Endothelial cell of umbilical vein (primary cell): ENCODE results near the gene MCCC2. TPM values are rescaled to one million over a fixed set of nuclear protein-coding genes. Genes with fewer than 3 reads are reported as not detected.

ENCODE experiments used
- BruUV-seq: library from RNA; stranded (reverse); fragments of 400-500 nt; replicated peaks from 2 replicates; lab custom pipeline; 2021; lab: Mats Ljungman, UMichigan
- CTCF ChIA-PET: fragments of 300-600, 350-600 bp; sonication (Branson Sonifier 250); formaldehyde crosslinking; loops from one replicate; lab custom pipeline; 2021; ENCODE audit warnings: antibody characterized with exemption, inconsistent platforms; lab: Charles Lee
- POLR2A ChIA-PET: fragments of 300-600, 350-600 bp; sonication (Branson Sonifier 250); formaldehyde crosslinking; loops from one replicate; lab custom pipeline; 2021; ENCODE audit warnings: antibody characterized with exemption, inconsistent platforms; lab: Charles Lee
- DNase-seq: peaks from one replicate; pipeline ENCODE4 v3.0.0-alpha.2; 2011; ENCODE audit warnings: low read depth, low spot score
- FAIRE-seq: peaks from 2 replicates; lab custom pipeline; 2011; peaks lifted over from hg19 to GRCh38; lab: Jason Lieb, UNC
- H2AFZ ChIP-seq: 2 replicates; pipeline ENCODE4 v1.6.0; 2012; ENCODE audit warnings: low read depth, low read length, control low read depth, inconsistent platforms
- H3K27ac ChIP-seq: 2 replicates; pipeline ENCODE4 v1.5.1; 2011; ENCODE audit warnings: low read depth, mild to moderate bottlenecking, control low read depth, low read length, moderate library complexity; ENCODE audit not compliant: insufficient read depth
- H3K27me3 ChIP-seq, 2 experiments: 2 replicates each; pipeline versions ENCODE4 v1.6.0 to v1.6.1; 2011; ENCODE audit warnings: low read length in 2 of 2, mixed read lengths in 1 of 2; ENCODE audit not compliant: control insufficient read depth in 2 of 2, insufficient read depth in 2 of 2
- H3K36me3 ChIP-seq, 2 experiments: 2 replicates in 1 of 2; 3 replicates in 1 of 2; pipeline ENCODE4 v1.5.1; 2011; ENCODE audit warnings: low read length in 2 of 2, mild to moderate bottlenecking in 1 of 2, moderate library complexity in 1 of 2; ENCODE audit not compliant: control insufficient read depth in 2 of 2, insufficient read depth in 2 of 2; ENCODE audit errors: extremely low read depth in 1 of 2
- H3K4me1 ChIP-seq: 3 replicates; pipeline ENCODE4 v1.5.1; 2011; ENCODE audit warnings: mild to moderate bottlenecking, low read length; ENCODE audit not compliant: control insufficient read depth, insufficient read depth; ENCODE audit errors: extremely low read depth
- H3K4me2 ChIP-seq: 2 replicates; pipeline ENCODE4 v1.6.1; 2011; ENCODE audit warnings: low read length, control low read depth, mixed read lengths; ENCODE audit not compliant: insufficient read depth
- H3K4me3 ChIP-seq, 3 experiments: fragments of 200-600 bp in 1 of 3; sonication (generic), shearing (Covaris generic) in 1 of 3; replicated peaks in 1 of 3; 2 replicates each; pipeline ENCODE4 v1.5.1; 2011 to 2016; ENCODE audit warnings: control low read depth in 3 of 3, low read length in 3 of 3, mild to moderate bottlenecking in 2 of 3, inconsistent platforms in 1 of 3, low read depth in 1 of 3, moderate library complexity in 1 of 3; ENCODE audit not compliant: insufficient read depth in 1 of 3
- H3K79me2 ChIP-seq: 2 replicates; pipeline ENCODE4 v1.6.0; 2012; ENCODE audit warnings: low read length, inconsistent platforms; ENCODE audit not compliant: control insufficient read depth, insufficient read depth
- H3K9ac ChIP-seq: replicated peaks from 2 replicates; pipeline ENCODE3; 2011; ENCODE audit warnings: low read length, control low read depth; ENCODE audit not compliant: insufficient read depth; ENCODE audit errors: extremely low read depth
- H3K9me1 ChIP-seq: replicated peaks from 3 replicates; pipeline ENCODE4 v1.6.0; 2011; ENCODE audit warnings: mild to moderate bottlenecking, low read length; ENCODE audit not compliant: control insufficient read depth, insufficient read depth; ENCODE audit errors: extremely low read depth
- H3K9me3 ChIP-seq: replicated peaks from 2 replicates; pipeline ENCODE4 v1.5.1; 2012; ENCODE audit warnings: low read length, inconsistent platforms; ENCODE audit not compliant: control insufficient read depth, insufficient read depth
- H4K20me1 ChIP-seq: replicated peaks from 2 replicates; pipeline ENCODE3; 2011; ENCODE audit warnings: mild to moderate bottlenecking, low read length; ENCODE audit not compliant: control insufficient read depth, insufficient read depth; ENCODE audit errors: extremely low read depth
- EZH2 ChIP-seq: IDR thresholded peaks from 2 replicates; pipeline ENCODE4 v1.6.1; 2012; ENCODE audit warnings: borderline replicate concordance, low read depth, mild to moderate bottlenecking, moderate library complexity, low read length, inconsistent platforms; ENCODE audit not compliant: severe bottlenecking
- FOS ChIP-seq: IDR thresholded peaks from 2 replicates; pipeline ENCODE4 v1.6.1; 2011; ENCODE audit warnings: mild to moderate bottlenecking, low read length, moderate library complexity, borderline replicate concordance; ENCODE audit not compliant: insufficient read depth
- GATA2 ChIP-seq: IDR thresholded peaks from 2 replicates; pipeline ENCODE4 v1.7.0; 2011; ENCODE audit warnings: low read depth, mild to moderate bottlenecking, moderate library complexity, mixed read lengths, low read length; ENCODE audit not compliant: insufficient read length, insufficient read depth
- JUN ChIP-seq: IDR thresholded peaks from 2 replicates; pipeline ENCODE4 v1.6.1; 2011; ENCODE audit warnings: borderline replicate concordance, low read depth; ENCODE audit not compliant: insufficient read length, insufficient read depth
- MYC ChIP-seq: IDR thresholded peaks from one replicate; pipeline ENCODE4 v1.6.1; 2011; ENCODE audit warnings: mild to moderate bottlenecking, low read depth, low read length
- POLR2A ChIP-seq: IDR thresholded peaks from 2 replicates; pipeline ENCODE4 v1.6.1; 2012; ENCODE audit warnings: low read depth, mild to moderate bottlenecking, control low read depth, low read length
- POLR2AphosphoS5 ChIP-seq: IDR thresholded peaks from 2 replicates; pipeline ENCODE4 v1.6.1; 2012; ENCODE audit warnings: low read depth, mild to moderate bottlenecking, control low read depth, low read length, moderate library complexity; ENCODE audit not compliant: insufficient read depth
- dilution Hi-C: fragments of 300-500 bp; cut with MboI; formaldehyde crosslinking; loops from one replicate; pipeline ENCODE4 v1.15.0; 2019; ENCODE audit warnings: low sequenced_read_pairs; ENCODE audit not compliant: extremely low pct_ligation_motif_present
- intact Hi-C: fragments of 100-400 bp; cut with micrococcal nuclease; formaldehyde crosslinking; loops from one replicate; pipeline ENCODE4 v1.10.0; 2022
- polyA plus RNA-seq, 4 experiments: library from polyadenylated mRNA; depleted of rRNA in 3 of 4; stranded (reverse) in 3 of 4; unstranded in 1 of 4; fragments of >200 nt; gene quantifications; 2 replicates each; pipeline versions ENCODE4 v1.2.1 to v1.2.3, GENCODE V29; 2011 to 2012; ENCODE audit warnings: missing spikeins in 1 of 4
- total RNA-seq: library from RNA; stranded (reverse); gene quantifications from 2 replicates; pipeline ENCODE4 v1.2.3, GENCODE V29; 2021
- TF ChIP-seq, protein P1 (sequence below): IDR thresholded peaks from 2 replicates; pipeline ENCODE4 v1.6.1; 2011; ENCODE audit not compliant: insufficient read depth, insufficient read length
- TF ChIP-seq, protein P2 (sequence below), 2 donors: IDR thresholded peaks; 1 replicate in 1 of 2; 2 replicates in 1 of 2; pipeline ENCODE4 v1.5.1; 2011; ENCODE audit warnings: low read length in 2 of 2, mild to moderate bottlenecking in 2 of 2, moderate library complexity in 2 of 2, control low read depth in 1 of 2, inconsistent platforms in 1 of 2, low read depth in 1 of 2; ENCODE audit not compliant: insufficient read depth in 1 of 2; ENCODE audit errors: extremely low read depth in 1 of 2

MCCC2 gene
- total and polyA plus RNA-seq, 2 donors (not counting 3 experiments of a cell fraction or from before 2014, with no cell fraction given), result 27.9 to 28.6 TPM

DNA sequence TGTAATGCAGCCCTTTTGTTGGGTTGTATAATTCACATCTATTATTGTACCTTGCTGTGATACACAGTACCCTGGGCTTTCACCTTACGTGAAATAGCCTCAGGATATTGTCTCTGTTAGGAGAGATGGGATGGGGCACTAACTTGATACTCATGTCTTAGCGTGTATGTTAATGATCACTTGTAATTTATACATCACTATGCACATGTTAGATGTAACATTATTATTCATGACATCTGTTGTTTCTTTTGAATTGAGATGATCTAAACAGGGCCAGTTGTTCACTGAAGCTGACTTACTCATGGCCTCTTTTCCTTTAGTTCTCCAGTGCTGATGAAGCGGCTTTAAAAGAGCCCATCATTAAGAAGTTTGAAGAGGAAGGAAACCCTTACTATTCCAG lies 65.2 kb downstream of the MCCC2 start:
- Histone ChIP-seq H3K9me1 (no peaks in the 10 kb centered on the region), H3K4me2 (no peak overlapping the region), H3K9ac (no peak overlapping the region), H4K20me1 (no peaks in the 10 kb centered on the region), H3K27me3 (no peaks in the 10 kb centered on the region), H3K4me1 (no peaks in the 10 kb centered on the region), H3K36me3 (peaks cover 2 to 6% of the 10 kb centered on the region in 2 experiments), H3K4me3 (no peak overlapping the region), H2AFZ (no peak overlapping the region), H3K79me2 (no peaks in the 10 kb centered on the region), H3K9me3 (no peaks in the 10 kb centered on the region), H3K27ac (no peak overlapping the region)
- ChIA-PET POLR2A (no interaction called here), CTCF (interaction anchor here (1.8 kb wide), 1 partner anchor 51 kb away, joined by 4 read pairs; no protein-coding TSS in a partner anchor)
- no TSS peak for BruUV-seq
- intact Hi-C loops, result no loop called here
- DNase-seq (no peak), FAIRE-seq (no peak)
- TF ChIP-seq POLR2AphosphoS5, result no peak
- TF ChIP-seq EZH2, result no peak
- TF ChIP-seq, protein P1, sequence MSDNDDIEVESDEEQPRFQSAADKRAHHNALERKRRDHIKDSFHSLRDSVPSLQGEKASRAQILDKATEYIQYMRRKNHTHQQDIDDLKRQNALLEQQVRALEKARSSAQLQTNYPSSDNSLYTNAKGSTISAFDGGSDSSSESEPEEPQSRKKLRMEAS, result no peak
- TF ChIP-seq MYC, result no peak
- TF ChIP-seq JUN, result no peak
- TF ChIP-seq FOS, result no peak
- dilution Hi-C loops, result no loop called here

DNA sequence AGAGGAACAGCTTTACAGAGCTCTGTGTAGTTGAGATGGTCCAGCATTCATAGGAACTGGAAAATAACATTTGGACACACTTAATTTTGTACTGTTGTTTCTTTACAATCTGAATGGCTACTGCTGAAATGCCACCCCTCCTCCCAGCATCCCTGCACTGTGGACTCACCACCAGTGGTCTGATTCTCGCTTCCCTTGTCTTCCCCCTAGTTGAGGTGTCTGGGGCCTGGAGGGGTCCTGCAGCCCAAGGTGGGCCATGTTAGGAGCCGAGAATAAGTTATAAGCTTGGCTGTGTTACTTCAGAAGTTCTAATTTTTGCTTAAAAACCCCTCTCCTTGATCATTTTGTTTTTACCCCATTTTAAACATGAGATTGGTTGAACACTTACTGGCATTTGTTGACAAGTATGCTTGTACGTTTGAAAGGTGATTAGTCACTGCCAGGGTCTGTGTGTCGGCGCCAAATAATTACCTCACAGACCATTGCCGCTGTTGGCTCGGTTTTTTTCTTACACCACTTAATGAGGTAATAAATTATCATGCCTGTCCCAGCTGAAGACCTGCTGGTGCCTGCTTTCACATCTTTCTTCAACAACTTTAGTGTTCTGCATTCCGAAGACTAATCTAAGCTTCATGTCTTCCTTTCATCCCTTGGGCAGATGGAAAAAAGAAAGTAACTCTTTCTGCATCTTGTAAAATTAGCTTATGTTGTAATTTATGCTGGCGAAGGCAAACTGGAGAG lies 65.8 kb downstream of the MCCC2 start:
- Histone ChIP-seq H4K20me1 (no peaks in the 10 kb centered on the region), H3K4me2 (no peak overlapping the region), H2AFZ (no peak overlapping the region), H3K9me1 (no peaks in the 10 kb centered on the region), H3K36me3 (peaks cover 2 to 5% of the 10 kb centered on the region in 2 experiments), H3K27me3 (no peaks in the 10 kb centered on the region), H3K79me2 (no peaks in the 10 kb centered on the region), H3K4me1 (no peaks in the 10 kb centered on the region), H3K4me3 (no peak overlapping the region), H3K9ac (no peak overlapping the region), H3K9me3 (no peaks in the 10 kb centered on the region), H3K27ac (no peak overlapping the region)
- dilution Hi-C loops, result no loop called here
- no TSS peak for BruUV-seq
- ChIA-PET CTCF (interaction anchor here (1.1 to 1.8 kb wide), 2 partner anchors 51 to 52 kb away, joined by 3 to 4 read pairs; no protein-coding TSS in a partner anchor), POLR2A (no interaction called here)
- DNase-seq, result peak; percentile 43
- no peak for FAIRE-seq
- intact Hi-C loops, result no loop called here
- TF ChIP-seq POLR2A (no peak), GATA2 (no peak), MYC (no peak), EZH2 (no peak), JUN (no peak), FOS (no peak), POLR2AphosphoS5 (no peak)
- TF ChIP-seq, protein P1, result no peak
- TF ChIP-seq, protein P2, sequence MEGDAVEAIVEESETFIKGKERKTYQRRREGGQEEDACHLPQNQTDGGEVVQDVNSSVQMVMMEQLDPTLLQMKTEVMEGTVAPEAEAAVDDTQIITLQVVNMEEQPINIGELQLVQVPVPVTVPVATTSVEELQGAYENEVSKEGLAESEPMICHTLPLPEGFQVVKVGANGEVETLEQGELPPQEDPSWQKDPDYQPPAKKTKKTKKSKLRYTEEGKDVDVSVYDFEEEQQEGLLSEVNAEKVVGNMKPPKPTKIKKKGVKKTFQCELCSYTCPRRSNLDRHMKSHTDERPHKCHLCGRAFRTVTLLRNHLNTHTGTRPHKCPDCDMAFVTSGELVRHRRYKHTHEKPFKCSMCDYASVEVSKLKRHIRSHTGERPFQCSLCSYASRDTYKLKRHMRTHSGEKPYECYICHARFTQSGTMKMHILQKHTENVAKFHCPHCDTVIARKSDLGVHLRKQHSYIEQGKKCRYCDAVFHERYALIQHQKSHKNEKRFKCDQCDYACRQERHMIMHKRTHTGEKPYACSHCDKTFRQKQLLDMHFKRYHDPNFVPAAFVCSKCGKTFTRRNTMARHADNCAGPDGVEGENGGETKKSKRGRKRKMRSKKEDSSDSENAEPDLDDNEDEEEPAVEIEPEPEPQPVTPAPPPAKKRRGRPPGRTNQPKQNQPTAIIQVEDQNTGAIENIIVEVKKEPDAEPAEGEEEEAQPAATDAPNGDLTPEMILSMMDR (IDR thresholded peaks at IDR 0.05; ENCODE audit: extremely low read depth in 1 of 2, insufficient read depth in 1 of 2, low read depth in 1 of 2, low read length in 2 of 2), result no peak
